ENCODE data around the gene TADA2B. TPM values are rescaled to one million over a fixed set of nuclear protein-coding genes. Genes with fewer than 3 reads are reported as not detected.
A peak's percentile ranks its signal among the peaks of the same experiment; 100 is the strongest.
"Not testable (repeated sequence)": the region's sequence is repeated elsewhere in the genome, so short reads cannot be mapped to it uniquely, and the experiment has no call there.

TADA2B gene
- total and polyA plus RNA-seq, 8 donors: 9.6 to 26.2 (median 17.9) TPM

DNA sequence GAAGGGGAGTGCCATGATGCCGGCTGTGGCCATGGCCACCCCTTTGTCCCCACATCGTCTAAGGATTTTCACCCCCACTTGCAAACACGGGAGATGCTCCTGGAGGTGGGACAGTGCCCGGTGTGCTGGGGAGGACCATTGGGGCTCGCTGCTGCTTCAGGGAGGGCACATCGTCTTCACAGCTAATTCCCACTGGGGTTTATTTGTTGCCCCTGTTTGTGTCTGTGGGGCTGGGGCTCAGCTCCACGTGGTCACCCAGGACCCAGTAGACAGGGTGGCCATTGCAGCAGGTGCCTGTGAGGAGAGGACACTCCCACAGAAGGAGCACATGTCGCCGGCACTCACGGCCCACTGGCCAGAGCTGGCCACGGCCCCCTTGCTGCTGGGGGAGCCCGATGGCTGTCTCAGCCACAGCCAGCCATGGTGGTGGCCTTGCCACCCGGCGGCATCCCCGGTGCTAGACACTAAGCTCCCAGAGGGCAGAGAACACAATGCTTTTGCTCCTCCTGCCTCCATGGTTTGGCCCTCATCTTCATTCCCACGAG, 52.5 kb downstream of the TADA2B start:
- Histone ChIP-seq H3K9me3 (no peaks in the 10 kb centered on the region), H3K4me3 (no peak overlapping the region), H3K27ac (no peak overlapping the region), H3K27me3 (no peaks in the 10 kb centered on the region), H3K4me1 (no peaks in the 10 kb centered on the region), H3K36me3 (no peaks in the 10 kb centered on the region)
- FAIRE-seq (no peak), DNase-seq (no peak), ATAC-seq (no peak)
- TF ChIP-seq, protein P1, sequence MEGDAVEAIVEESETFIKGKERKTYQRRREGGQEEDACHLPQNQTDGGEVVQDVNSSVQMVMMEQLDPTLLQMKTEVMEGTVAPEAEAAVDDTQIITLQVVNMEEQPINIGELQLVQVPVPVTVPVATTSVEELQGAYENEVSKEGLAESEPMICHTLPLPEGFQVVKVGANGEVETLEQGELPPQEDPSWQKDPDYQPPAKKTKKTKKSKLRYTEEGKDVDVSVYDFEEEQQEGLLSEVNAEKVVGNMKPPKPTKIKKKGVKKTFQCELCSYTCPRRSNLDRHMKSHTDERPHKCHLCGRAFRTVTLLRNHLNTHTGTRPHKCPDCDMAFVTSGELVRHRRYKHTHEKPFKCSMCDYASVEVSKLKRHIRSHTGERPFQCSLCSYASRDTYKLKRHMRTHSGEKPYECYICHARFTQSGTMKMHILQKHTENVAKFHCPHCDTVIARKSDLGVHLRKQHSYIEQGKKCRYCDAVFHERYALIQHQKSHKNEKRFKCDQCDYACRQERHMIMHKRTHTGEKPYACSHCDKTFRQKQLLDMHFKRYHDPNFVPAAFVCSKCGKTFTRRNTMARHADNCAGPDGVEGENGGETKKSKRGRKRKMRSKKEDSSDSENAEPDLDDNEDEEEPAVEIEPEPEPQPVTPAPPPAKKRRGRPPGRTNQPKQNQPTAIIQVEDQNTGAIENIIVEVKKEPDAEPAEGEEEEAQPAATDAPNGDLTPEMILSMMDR (IDR thresholded peaks at IDR 0.05): no peak
- intact Hi-C loops (cut with DNase I): no loop called here
- 86 to 87% methylated on average over 16 of the region's 16 CpGs for WGBS, 2 donors

DNA sequence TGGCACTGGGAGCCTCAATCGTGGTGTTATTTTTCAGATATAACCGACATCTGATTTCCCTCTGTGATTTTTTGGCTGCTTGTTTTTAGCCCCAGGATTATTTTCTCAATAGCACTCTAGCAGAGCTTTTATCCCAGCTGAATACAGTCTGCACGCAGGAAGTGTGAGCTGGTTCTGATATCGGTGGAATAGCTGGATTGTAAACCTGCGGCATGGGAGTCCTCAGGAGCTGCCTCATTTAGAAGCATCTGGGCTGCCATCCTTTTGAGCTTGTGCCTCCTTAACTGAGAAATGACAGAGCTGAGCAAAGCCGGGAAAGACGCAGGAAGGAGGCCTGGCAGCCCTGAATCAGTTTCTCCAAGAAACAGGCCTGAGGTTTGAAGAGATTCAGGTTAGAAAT, 53.1 kb downstream of the TADA2B start:
- WGBS, 2 donors: 90 to 93% methylated on average over 7 of the region's 7 CpGs
- Histone ChIP-seq H3K27ac (no peak overlapping the region), H3K4me3 (no peak overlapping the region), H3K9me3 (no peaks in the 10 kb centered on the region), H3K4me1 (no peaks in the 10 kb centered on the region), H3K27me3 (no peaks in the 10 kb centered on the region), H3K36me3 (no peaks in the 10 kb centered on the region)
- DNase-seq (no peak), FAIRE-seq (no peak), ATAC-seq (no peak)
- TF ChIP-seq, protein P1 (IDR thresholded peaks at IDR 0.05): no peak
- intact Hi-C loops (cut with DNase I): no loop called here

DNA sequence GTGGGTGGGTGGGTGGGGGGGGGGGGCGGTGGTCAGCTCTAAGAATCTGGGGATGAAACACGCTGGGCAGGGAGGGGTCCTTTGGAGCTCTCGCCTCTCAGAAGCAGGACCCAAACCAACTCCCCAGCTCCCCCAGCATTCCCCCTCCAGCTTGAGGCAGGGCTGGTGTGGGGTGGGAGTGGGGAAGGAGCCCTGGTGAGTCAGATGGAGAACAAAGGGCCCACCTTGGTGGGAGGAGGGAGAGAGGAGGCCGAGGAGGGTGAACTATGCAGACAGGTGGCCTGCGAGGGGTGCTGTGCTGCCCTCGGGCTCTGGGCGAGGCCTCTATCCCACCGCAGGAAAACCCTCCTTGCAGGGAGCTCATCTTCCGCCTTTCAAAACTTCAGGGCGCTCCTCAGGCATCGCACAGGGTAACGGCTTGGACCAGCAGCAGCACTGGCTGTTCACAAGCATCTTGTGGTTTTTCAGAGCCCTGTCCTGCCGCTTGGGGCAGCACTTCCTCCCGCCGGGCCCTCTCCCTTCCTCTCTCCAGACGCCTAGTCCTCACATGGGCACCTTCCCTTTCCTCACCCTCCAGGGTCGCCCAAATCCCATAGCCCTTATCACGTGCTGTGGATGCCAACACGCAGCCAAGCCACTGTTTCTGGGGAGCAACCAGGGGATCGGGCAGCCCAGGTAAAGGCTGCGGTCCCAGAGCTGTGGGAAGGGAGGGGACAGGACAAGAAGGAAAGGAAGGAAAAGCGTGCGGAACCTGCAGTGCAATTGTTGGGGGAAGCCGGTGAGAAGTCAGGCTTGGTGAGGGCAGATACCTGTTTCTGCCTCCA, 58.7 kb downstream of the TADA2B start:
- H3K9me3 ChIP-seq: no peaks in the 10 kb centered on the region
- TF ChIP-seq, protein P1 (IDR thresholded peaks at IDR 0.05): peak; percentile 53 to 79 (median 66)
- no peaks in the 10 kb centered on the region for H3K36me3 ChIP-seq
- peak overlapping the region in 2 of 4 donors; percentile 52 to 69 for H3K4me3 ChIP-seq
- peak; percentile 58 to 89 (median 72) for DNase-seq
- no peak for FAIRE-seq
- H3K27ac ChIP-seq: no peak overlapping the region
- WGBS, 2 donors: 24 to 41% methylated on average over 20 to 24 of the region's 24 CpGs
- intact Hi-C loops (cut with DNase I): no loop called here
- peak; percentile 68 to 85 (median 76) for ATAC-seq
- H3K27me3 ChIP-seq: no peaks in the 10 kb centered on the region
- H3K4me1 ChIP-seq: peaks cover 0 to 11% (median 0%) of the 10 kb centered on the region in 3 donors

DNA sequence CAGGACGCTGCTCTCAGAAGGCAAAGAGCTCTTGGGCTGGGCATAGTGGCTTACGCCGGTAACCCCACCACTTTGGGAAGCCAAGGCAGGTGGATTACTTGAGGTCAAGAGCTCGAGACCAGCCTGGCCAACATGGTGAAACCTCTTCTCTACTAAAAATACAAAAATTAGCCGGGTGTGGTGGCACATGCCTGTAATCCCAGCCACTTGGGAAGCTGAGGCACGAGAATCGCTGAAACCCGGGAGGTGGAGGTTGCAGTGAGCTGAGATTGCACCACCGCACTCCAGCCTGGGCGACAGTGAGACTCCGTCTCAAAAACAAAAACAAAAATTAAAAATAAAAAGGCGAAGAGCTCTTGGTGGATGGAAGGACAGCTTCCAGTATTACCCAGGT, 59.3 kb downstream of the TADA2B start:
- FAIRE-seq; H3K9me3 ChIP-seq; H3K27me3 ChIP-seq; intact Hi-C loops (cut with DNase I); H3K36me3 ChIP-seq; DNase-seq: not testable (repeated sequence)
- Histone ChIP-seq H3K27ac (peak overlapping the region in 3 of 4 donors; percentile 65 to 81 (median 76)), H3K4me3 (peak overlapping the region; percentile 16 to 69 (median 48)), H3K4me1 (peaks cover 0 to 11% (median 0%) of the 10 kb centered on the region in 3 donors)
- peak in 3 of 4 donors; percentile 0 to 3 (median 1) for ATAC-seq
- WGBS, 2 donors: 48 to 57% methylated on average over 12 of the region's 12 CpGs

DNA sequence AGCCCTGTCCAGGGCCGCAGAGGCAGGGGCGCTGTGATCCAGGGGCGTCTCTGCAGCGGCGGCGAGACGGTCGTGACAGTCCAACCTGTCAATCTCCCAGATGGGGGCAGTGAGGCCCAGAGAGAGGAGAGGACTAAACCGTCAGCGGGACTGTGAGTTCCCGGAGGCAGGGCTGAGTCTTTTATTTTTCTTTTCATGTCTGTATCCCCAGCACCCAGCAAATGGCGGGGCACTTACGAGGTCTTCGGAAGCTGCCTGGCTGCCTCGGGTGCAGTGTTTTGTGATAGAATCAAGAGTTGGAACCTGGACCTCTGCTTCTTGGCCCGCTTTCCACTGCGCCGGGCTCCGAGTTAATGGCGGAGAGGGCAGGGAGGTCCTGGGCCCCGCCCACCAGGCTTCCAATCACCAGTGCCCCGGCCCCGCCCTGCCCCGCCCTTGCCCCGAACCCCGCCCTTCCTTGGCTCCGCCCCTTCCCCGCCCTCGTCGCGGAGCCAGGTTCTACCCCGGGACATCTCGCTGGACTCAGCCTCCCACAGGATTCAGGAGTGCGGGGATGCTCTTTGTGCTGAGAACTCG, 59.9 kb downstream of the TADA2B start:
- H3K4me1 ChIP-seq: peaks cover 0 to 11% (median 0%) of the 10 kb centered on the region in 3 donors
- no peaks in the 10 kb centered on the region for H3K36me3 ChIP-seq
- 1% methylated on average over 33 to 35 of the region's 35 CpGs for WGBS, 2 donors
- ATAC-seq: peak; percentile 91 to 97 (median 93)
- no peak for FAIRE-seq
- intact Hi-C loops (cut with DNase I): no loop called here
- H3K4me3 ChIP-seq: peak overlapping the region; percentile 16 to 69 (median 48)
- TF ChIP-seq, protein P1 (IDR thresholded peaks at IDR 0.05): no peak
- peak; percentile 90 to 96 (median 94) for DNase-seq
- no peaks in the 10 kb centered on the region for H3K9me3 ChIP-seq
- H3K27ac ChIP-seq: peak overlapping the region; percentile 42 to 81 (median 70)
- H3K27me3 ChIP-seq: no peaks in the 10 kb centered on the region

Measured in pancreas (tissue), 10 donors.